T-helper 17 cell (primary cell): ENCODE results near the gene TRMT10B. TPM values are rescaled to one million over a fixed set of nuclear protein-coding genes. Genes with fewer than 3 reads are reported as not detected.
A peak's percentile ranks its signal among the peaks of the same experiment; 100 is the strongest.

Experiments
- ATAC-seq: fragments of 150-1000 bp; cut with Tn5 transposase; 2 replicates; pipeline ENCODE4 v1.10.0; 2021; ENCODE audit warnings: mild to moderate bottlenecking, moderate library complexity
- DNase-seq, 3 donors: peaks; one replicate each; pipeline versions ENCODE4 v3.0.0 to v3.0.0-alpha.2; 2020 to 2021
- H3K9me3 ChIP-seq: one replicate; pipeline ENCODE4 v1.7.0; 2013; ENCODE audit warnings: low read length, mild to moderate bottlenecking; ENCODE audit not compliant: control insufficient read depth, poor library complexity, severe bottlenecking
- H3K27ac Mint-ChIP-seq: one replicate; pipeline ENCODE4 v1.8.0; 2022; ENCODE audit warnings: mild to moderate bottlenecking, moderate library complexity, mixed read lengths
- H3K27me3 Mint-ChIP-seq: one replicate; pipeline ENCODE4 v1.8.0; 2022; ENCODE audit warnings: mixed read lengths
- H3K36me3 Mint-ChIP-seq: one replicate; pipeline ENCODE4 v1.8.0; 2022; ENCODE audit warnings: low read depth, mixed read lengths
- H3K4me1 Mint-ChIP-seq: one replicate; pipeline ENCODE4 v1.8.0; 2022; ENCODE audit warnings: mild to moderate bottlenecking, mixed read lengths
- H3K4me3 Mint-ChIP-seq: one replicate; pipeline ENCODE4 v1.8.0; 2022; ENCODE audit warnings: mild to moderate bottlenecking, moderate library complexity, mixed read lengths
- total RNA-seq, 4 donors: library from RNA in 2 of 4; stranded (reverse) in 2 of 4; gene quantifications; one replicate each; pipeline ENCODE4 v1.2.3 and lab custom pipeline; 2022 to 2026

Gene TRMT10B
- total RNA-seq (10 to 100 TPM; 10.6 to 11.5 TPM), total RNA-seq (lab: John Stamatoyannopoulos, UW) (10.8 to 15.9 reads per million in 2 donors)

- H3K27me3 Mint-ChIP-seq, result peaks cover 6% of the 10 kb centered on the region
- ATAC-seq (peak; percentile 96), DNase-seq (peak; percentile 34 to 58 (median 49))
- H3K27ac Mint-ChIP-seq, result peak within 1 kb of the TSS; percentile 96
- H3K4me3 Mint-ChIP-seq, result peak within 1 kb of the TSS; percentile 97
- peaks cover 24% of the 10 kb centered on the region for H3K4me1 Mint-ChIP-seq
- H3K36me3 Mint-ChIP-seq, result peaks cover 3% of the 10 kb centered on the region
- H3K9me3 ChIP-seq, result no peaks in the 10 kb centered on the region
These were observed at the start of gene TRMT10B for GRCh38 chr9:37753489-37754190. Gene TRMT10B (plus strand): TSS chr9:37753805. CDS start chr9:37761932, 8,127 bp downstream.

GRCh38 chr9:37705787-37706186 lies 47.8 kb upstream of the TRMT10B start:
- DNase-seq (no peak), ATAC-seq (no peak)
- no peak overlapping the region for H3K4me3 Mint-ChIP-seq
- peaks cover 56% of the 10 kb centered on the region for H3K27me3 Mint-ChIP-seq
- H3K4me1 Mint-ChIP-seq, result no peaks in the 10 kb centered on the region
- no peaks in the 10 kb centered on the region for H3K9me3 ChIP-seq
- peaks cover 5% of the 10 kb centered on the region for H3K36me3 Mint-ChIP-seq
- H3K27ac Mint-ChIP-seq, result no peak overlapping the region

GRCh38 chr9:37706290-37706689 lies 47.3 kb upstream of the TRMT10B start:
- no peaks in the 10 kb centered on the region for H3K9me3 ChIP-seq
- no peaks in the 10 kb centered on the region for H3K4me1 Mint-ChIP-seq
- H3K36me3 Mint-ChIP-seq, result peaks cover 5% of the 10 kb centered on the region
- H3K27me3 Mint-ChIP-seq, result peaks cover 55% of the 10 kb centered on the region
- DNase-seq (no peak), ATAC-seq (no peak)
- H3K27ac Mint-ChIP-seq, result no peak overlapping the region
- no peak overlapping the region for H3K4me3 Mint-ChIP-seq

GRCh38 chr9:37707748-37708147 lies 45.9 kb upstream of the TRMT10B start:
- DNase-seq (no peak), ATAC-seq (no peak)
- peaks cover 5% of the 10 kb centered on the region for H3K36me3 Mint-ChIP-seq
- H3K27me3 Mint-ChIP-seq, result peaks cover 54% of the 10 kb centered on the region
- no peaks in the 10 kb centered on the region for H3K4me1 Mint-ChIP-seq
- H3K27ac Mint-ChIP-seq, result no peak overlapping the region
- H3K4me3 Mint-ChIP-seq, result no peak overlapping the region
- H3K9me3 ChIP-seq, result no peaks in the 10 kb centered on the region

- H3K27ac Mint-ChIP-seq, result no peak overlapping the region
- peaks cover 5% of the 10 kb centered on the region for H3K36me3 Mint-ChIP-seq
- no peaks in the 10 kb centered on the region for H3K4me1 Mint-ChIP-seq
- no peak overlapping the region for H3K4me3 Mint-ChIP-seq
- ATAC-seq (no peak), DNase-seq (no peak)
- no peaks in the 10 kb centered on the region for H3K9me3 ChIP-seq
- H3K27me3 Mint-ChIP-seq, result peaks cover 51% of the 10 kb centered on the region
These were observed 43.6 kb upstream of the TRMT10B start for GRCh38 chr9:37710046-37710445.

- no peaks in the 10 kb centered on the region for H3K4me1 Mint-ChIP-seq
- DNase-seq (no peak), ATAC-seq (no peak)
- no peak overlapping the region for H3K4me3 Mint-ChIP-seq
- H3K36me3 Mint-ChIP-seq, result no peaks in the 10 kb centered on the region
- H3K27me3 Mint-ChIP-seq, result peaks cover 34% of the 10 kb centered on the region
- no peak overlapping the region for H3K27ac Mint-ChIP-seq
- no peaks in the 10 kb centered on the region for H3K9me3 ChIP-seq
These were observed 38.3 kb upstream of the TRMT10B start for GRCh38 chr9:37715260-37715659.

GRCh38 chr9:37715991-37716505 lies 37.6 kb upstream of the TRMT10B start:
- Mint-ChIP-seq H3K4me1 (no peaks in the 10 kb centered on the region), H3K27me3 (peaks cover 42% of the 10 kb centered on the region), H3K27ac (no peak overlapping the region), H3K36me3 (no peaks in the 10 kb centered on the region), H3K4me3 (no peak overlapping the region)
- ATAC-seq, result no peak
- no peaks in the 10 kb centered on the region for H3K9me3 ChIP-seq
- DNase-seq, result no peak

GRCh38 chr9:37719526-37719925 lies 34.1 kb upstream of the TRMT10B start:
- no peak overlapping the region for H3K27ac Mint-ChIP-seq
- ATAC-seq, result no peak
- H3K4me3 Mint-ChIP-seq, result no peak overlapping the region
- no peak for DNase-seq
- peaks cover 36% of the 10 kb centered on the region for H3K27me3 Mint-ChIP-seq
- no peaks in the 10 kb centered on the region for H3K4me1 Mint-ChIP-seq
- H3K9me3 ChIP-seq, result no peaks in the 10 kb centered on the region
- H3K36me3 Mint-ChIP-seq, result no peaks in the 10 kb centered on the region

GRCh38 chr9:37727013-37727412 lies 26.6 kb upstream of the TRMT10B start:
- peaks cover 3% of the 10 kb centered on the region for H3K36me3 Mint-ChIP-seq
- peaks cover 31% of the 10 kb centered on the region for H3K27me3 Mint-ChIP-seq
- no peak overlapping the region for H3K27ac Mint-ChIP-seq
- H3K4me1 Mint-ChIP-seq, result no peaks in the 10 kb centered on the region
- ATAC-seq (no peak), DNase-seq (no peak)
- no peaks in the 10 kb centered on the region for H3K9me3 ChIP-seq
- no peak overlapping the region for H3K4me3 Mint-ChIP-seq

- peaks cover 2% of the 10 kb centered on the region for H3K4me1 Mint-ChIP-seq
- ATAC-seq (no peak), DNase-seq (no peak)
- H3K36me3 Mint-ChIP-seq, result peaks cover 3% of the 10 kb centered on the region
- H3K9me3 ChIP-seq, result no peaks in the 10 kb centered on the region
- H3K27me3 Mint-ChIP-seq, result peaks cover 48% of the 10 kb centered on the region
- no peak overlapping the region for H3K27ac Mint-ChIP-seq
- H3K4me3 Mint-ChIP-seq, result no peak overlapping the region
These were observed 24.1 kb upstream of the TRMT10B start for GRCh38 chr9:37729499-37729898.

GRCh38 chr9:37730256-37730655 lies 23.3 kb upstream of the TRMT10B start:
- peaks cover 3% of the 10 kb centered on the region for H3K36me3 Mint-ChIP-seq
- H3K27ac Mint-ChIP-seq, result no peak overlapping the region
- H3K4me1 Mint-ChIP-seq, result peaks cover 5% of the 10 kb centered on the region
- no peaks in the 10 kb centered on the region for H3K9me3 ChIP-seq
- DNase-seq (no peak), ATAC-seq (no peak)
- no peak overlapping the region for H3K4me3 Mint-ChIP-seq
- peaks cover 55% of the 10 kb centered on the region for H3K27me3 Mint-ChIP-seq

GRCh38 chr9:37730839-37731238 lies 22.8 kb upstream of the TRMT10B start:
- no peak for DNase-seq
- no peak overlapping the region for H3K4me3 Mint-ChIP-seq
- H3K4me1 Mint-ChIP-seq, result peaks cover 5% of the 10 kb centered on the region
- H3K27ac Mint-ChIP-seq, result no peak overlapping the region
- H3K36me3 Mint-ChIP-seq, result peaks cover 5% of the 10 kb centered on the region
- no peaks in the 10 kb centered on the region for H3K9me3 ChIP-seq
- H3K27me3 Mint-ChIP-seq, result peaks cover 58% of the 10 kb centered on the region
- no peak for ATAC-seq

GRCh38 chr9:37732086-37732741 lies 21.4 kb upstream of the TRMT10B start:
- H3K4me3 Mint-ChIP-seq, result no peak overlapping the region
- no peaks in the 10 kb centered on the region for H3K9me3 ChIP-seq
- DNase-seq (no peak), ATAC-seq (no peak)
- H3K27ac Mint-ChIP-seq, result no peak overlapping the region
- peaks cover 3% of the 10 kb centered on the region for H3K36me3 Mint-ChIP-seq
- peaks cover 52% of the 10 kb centered on the region for H3K27me3 Mint-ChIP-seq
- H3K4me1 Mint-ChIP-seq, result peaks cover 5% of the 10 kb centered on the region
